ENCODE measurements around the gene KRT17.
"Not testable (repeated sequence)": the region's sequence is repeated elsewhere in the genome, so short reads cannot be mapped to it uniquely, and the experiment has no call there.

KRT17 gene

DNA sequence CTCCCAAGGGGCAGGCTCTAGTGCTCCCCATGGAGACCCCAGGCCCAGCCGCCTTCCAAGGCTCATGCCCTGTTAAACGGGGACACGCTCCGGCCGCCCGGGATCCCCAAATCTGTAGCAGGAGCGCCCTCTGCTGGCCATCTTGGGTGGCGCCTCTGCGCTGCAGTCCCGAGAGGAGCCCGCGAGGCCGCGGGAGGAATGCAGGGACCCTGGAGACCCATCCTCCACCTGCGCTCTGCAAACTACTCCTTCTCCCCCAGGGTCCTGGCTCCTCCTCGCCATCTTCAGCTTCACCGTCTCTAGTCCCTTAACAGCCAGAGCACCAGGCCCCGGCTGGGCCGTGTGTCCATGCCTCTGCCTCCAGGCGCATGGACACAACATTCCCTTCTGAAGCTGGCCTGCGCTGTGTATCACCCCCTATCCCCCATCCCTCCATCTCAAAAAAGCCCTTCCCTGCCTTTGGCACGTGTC lies 23.6 kb upstream of the KRT17 start:
- TF ChIP-seq, protein P1, sequence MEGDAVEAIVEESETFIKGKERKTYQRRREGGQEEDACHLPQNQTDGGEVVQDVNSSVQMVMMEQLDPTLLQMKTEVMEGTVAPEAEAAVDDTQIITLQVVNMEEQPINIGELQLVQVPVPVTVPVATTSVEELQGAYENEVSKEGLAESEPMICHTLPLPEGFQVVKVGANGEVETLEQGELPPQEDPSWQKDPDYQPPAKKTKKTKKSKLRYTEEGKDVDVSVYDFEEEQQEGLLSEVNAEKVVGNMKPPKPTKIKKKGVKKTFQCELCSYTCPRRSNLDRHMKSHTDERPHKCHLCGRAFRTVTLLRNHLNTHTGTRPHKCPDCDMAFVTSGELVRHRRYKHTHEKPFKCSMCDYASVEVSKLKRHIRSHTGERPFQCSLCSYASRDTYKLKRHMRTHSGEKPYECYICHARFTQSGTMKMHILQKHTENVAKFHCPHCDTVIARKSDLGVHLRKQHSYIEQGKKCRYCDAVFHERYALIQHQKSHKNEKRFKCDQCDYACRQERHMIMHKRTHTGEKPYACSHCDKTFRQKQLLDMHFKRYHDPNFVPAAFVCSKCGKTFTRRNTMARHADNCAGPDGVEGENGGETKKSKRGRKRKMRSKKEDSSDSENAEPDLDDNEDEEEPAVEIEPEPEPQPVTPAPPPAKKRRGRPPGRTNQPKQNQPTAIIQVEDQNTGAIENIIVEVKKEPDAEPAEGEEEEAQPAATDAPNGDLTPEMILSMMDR (conservative IDR thresholded peaks at IDR 0.05; ENCODE audit: low read depth, low read length): peak; percentile 87
- H3K4me3 ChIP-seq (ENCODE audit: low read length): peak overlapping the region; percentile 32
- no peak for DNase-seq (ENCODE audit: low read depth)

DNA sequence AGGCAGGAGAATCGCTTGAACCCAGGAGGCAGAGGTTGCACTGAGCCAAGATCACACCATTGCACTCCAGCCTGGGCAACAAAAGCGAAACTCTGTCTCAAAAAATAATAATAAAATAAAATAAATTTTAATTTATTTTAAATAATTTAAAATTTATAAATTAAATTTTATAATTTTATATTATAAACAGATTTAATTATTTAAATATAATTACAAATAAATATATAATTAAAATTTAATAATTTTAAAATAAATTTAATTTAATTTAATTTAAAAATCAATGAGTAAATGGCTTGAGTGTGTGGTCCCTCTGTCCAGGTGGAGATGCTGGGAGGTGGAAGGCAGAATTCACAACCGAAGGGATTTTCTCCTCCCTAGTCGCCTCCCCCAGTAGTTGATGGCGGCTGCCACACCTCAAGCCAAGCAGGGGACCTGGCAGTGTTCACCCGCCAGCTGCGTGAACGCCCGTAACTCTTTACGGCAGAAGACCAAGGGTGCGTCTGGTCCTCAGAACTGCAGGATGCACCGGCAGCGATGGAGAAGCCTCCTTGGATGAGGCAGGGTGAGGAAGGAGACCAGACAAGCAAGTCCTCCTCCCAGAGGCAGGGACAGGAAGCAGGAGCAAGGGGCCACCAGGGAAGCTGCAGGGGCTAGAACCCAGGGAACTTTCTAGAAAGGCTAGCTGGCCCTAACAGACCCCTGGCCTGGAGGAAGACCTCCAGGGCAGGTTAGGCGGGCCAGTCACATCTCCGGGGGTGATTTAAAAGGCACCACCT lies 22.9 kb upstream of the KRT17 start:
- DNase-seq (ENCODE audit: low read depth): no peak
- TF ChIP-seq, protein P1 (conservative IDR thresholded peaks at IDR 0.05; ENCODE audit: low read depth, low read length): no peak
- no peak overlapping the region for H3K4me3 ChIP-seq (ENCODE audit: low read length)

DNA sequence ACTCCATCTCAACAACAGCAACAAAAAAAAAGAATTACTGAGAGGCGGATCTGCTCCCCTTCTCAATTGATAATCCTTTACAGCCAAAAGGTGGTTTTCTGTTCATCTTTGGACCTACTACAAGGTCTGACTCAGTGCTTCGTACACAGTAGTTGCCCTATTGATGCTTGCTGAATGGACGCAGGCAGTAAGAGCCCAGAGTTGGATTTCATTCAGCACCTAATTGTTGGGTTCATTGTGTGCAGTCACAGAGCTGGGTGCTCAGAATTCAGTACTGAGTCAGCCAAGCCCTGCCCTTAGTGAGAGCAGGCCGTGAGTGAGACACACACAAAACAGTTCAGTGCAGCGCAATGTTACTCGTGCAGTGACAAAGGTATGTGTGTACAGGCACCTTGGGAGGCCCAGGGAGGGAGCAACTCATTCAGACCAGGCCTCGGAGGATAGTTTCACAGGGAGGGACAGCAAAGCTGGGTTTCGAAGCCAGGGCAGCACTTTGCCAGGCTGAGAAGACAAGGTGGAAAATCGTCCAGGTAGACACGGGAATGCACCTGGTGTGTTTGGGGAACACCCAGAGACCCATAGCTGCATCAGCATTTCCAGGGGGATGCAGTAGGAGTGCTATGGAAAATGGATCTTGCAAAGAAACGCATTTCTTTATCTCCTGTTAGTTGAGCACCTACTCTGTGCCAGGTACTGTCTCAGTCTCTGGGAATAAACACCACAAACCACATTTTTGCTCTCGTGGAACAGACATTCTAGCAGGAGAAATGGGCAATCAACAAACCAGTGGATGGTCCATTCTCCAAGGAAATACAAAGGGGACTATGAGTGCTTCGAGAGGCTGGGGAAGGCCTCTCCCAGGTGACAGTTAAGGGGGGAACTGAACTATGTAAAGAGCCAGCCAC lies 18.1 kb upstream of the KRT17 start:
- no peak overlapping the region for H3K4me3 ChIP-seq (ENCODE audit: low read length)
- no peak for DNase-seq (ENCODE audit: low read depth)
- TF ChIP-seq, protein P1 (conservative IDR thresholded peaks at IDR 0.05; ENCODE audit: low read depth, low read length): no peak

DNA sequence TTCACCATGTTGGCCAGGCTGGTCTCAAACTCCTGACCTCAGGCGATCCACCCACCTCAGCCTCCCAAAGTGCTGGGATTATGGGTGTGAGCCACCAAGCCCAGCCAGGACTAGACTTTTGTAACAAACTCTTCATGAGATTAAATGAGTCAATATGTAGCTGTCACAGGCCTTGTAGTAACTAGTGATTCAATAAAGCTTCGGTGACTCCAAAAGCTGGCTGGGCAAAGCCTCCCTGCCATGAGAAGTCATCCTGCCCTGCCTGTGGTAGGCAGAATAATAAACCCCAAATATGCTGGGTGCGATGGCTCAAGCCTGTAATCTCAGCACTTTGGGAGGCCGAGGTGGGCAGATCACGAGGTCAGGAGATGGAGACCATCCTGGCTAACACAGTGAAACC lies 16.2 kb upstream of the KRT17 start:
- not testable (repeated sequence) for DNase-seq (ENCODE audit: low read depth); H3K4me3 ChIP-seq (ENCODE audit: low read length)

- DNase-seq (ENCODE audit: low read depth): no peak
- TF ChIP-seq, protein P1 (conservative IDR thresholded peaks at IDR 0.05; ENCODE audit: low read depth, low read length): no peak
- no peak overlapping the region for H3K4me3 ChIP-seq (ENCODE audit: low read length)
Observed at GRCh38 chr17:41639492-41640473, 15.4 kb upstream of the KRT17 start.

- TF ChIP-seq, protein P1 (conservative IDR thresholded peaks at IDR 0.05; ENCODE audit: low read depth, low read length): no peak
- H3K4me3 ChIP-seq (ENCODE audit: low read length): no peak overlapping the region
Observed at GRCh38 chr17:41638941-41639340, 14.6 kb upstream of the KRT17 start.

More at GRCh38 chr17:41638941-41639340, 14.6 kb upstream of the KRT17 start:
- no peak for DNase-seq (ENCODE audit: low read depth)
